GM10266 (cell line): Measurements from ENCODE around the gene SMARCAD1.

ENCODE experiments used
- DNase-seq: peaks from one replicate; pipeline ENCODE4 v3.0.0; 2012; ENCODE audit errors: extremely low spot score
- CTCF ChIP-seq: IDR thresholded peaks from 2 replicates; pipeline ENCODE4 v1.5.1; 2012; ENCODE audit warnings: mild to moderate bottlenecking, low read depth; ENCODE audit not compliant: control insufficient read depth, insufficient read depth; ENCODE audit errors: missing control alignments

Gene SMARCAD1

GRCh38 chr4:94171616-94172015, 36.0 kb upstream of the SMARCAD1 start:
- no peak for DNase-seq
- no peak for TF ChIP-seq CTCF

DNA sequence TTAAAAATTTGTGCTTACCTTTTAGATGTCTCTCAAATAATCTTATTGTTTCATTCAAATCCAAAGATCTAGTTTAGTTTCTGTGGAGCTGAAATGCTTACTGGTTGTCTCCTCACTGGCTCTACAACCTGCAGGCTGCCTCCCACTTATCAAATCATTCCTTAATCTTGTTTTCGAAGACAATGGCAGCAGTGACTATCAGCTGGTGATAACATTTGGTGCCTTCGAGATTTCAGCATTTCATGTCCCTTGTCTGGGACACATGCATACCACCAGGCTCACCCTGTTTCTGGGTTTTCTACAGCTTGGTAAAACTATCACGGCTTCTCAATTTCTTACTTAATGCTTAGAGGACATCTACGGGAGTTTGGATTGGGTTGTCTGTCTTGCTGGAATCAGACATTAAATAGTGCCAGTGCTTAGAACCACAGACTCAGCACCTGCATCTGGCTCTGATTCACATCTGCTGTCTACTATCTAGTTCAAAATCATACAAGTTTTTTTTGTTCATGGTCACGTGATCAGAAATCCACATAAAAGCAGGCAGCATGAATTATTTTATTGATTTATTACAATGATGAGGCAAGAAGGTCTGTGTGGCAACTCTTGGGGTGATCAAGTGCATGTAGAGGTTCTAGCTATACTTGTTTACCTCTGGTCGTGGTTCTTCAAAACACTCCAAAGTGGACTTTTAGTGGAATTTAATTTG, 32.0 kb upstream of the SMARCAD1 start:
- no peak for DNase-seq
- TF ChIP-seq CTCF: no peak

DNA sequence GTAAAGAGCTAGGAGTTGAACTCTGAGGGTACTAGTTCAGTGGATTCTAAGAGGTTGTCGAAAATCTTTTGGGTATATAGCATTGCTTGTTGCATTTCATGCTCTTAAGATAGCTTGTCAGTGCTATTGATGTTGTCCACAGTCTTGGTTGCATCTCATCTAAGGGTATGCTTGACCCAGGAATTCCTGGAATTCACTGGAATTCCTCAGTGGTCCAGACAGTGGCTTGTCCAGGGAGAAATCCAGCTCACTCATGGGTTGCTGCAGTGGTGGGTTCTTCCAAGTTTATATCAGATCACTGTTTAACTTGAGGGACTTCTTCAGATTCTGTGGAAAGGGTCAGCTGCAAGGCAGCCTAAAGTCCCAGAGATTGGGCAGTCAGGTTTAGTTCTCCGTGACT, 29.8 kb upstream of the SMARCAD1 start:
- DNase-seq: no peak

GRCh38 chr4:94181815-94182214, 25.9 kb upstream of the SMARCAD1 start:
- DNase-seq: no peak
- TF ChIP-seq CTCF: no peak

More for the DNA sequence above, 29.8 kb upstream of the SMARCAD1 start:
- TF ChIP-seq CTCF: no peak

GRCh38 chr4:94202769-94203168, 4.9 kb upstream of the SMARCAD1 start:
- TF ChIP-seq CTCF: no peak
- no peak for DNase-seq

DNA sequence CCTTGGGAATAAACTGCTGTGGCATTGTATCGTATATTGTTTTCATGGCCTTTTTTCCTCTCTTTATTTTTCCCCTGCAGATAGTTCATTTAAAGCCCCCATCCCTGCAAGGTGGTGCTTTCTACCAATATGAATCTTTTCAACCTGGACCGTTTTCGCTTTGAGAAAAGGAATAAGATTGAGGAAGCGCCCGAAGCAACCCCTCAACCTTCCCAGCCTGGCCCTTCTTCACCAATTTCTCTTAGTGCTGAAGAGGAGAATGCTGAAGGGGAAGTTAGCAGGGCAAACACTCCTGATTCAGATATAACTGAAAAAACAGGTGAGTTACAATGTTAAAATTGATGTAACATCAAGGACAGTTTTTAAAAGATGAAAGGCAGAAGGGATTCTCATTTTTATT, 601 bp downstream of the SMARCAD1 start:
- TF ChIP-seq CTCF: no peak
- DNase-seq: no peak

GRCh38 chr4:94208918-94209317, 1.3 kb downstream of the SMARCAD1 start:
- no peak for TF ChIP-seq CTCF
- no peak for DNase-seq
